ENCODE results near the gene CILP. TPM values are rescaled to one million over a fixed set of nuclear protein-coding genes. Genes with fewer than 3 reads are reported as not detected.
"Not testable (repeated sequence)": the region's sequence is repeated elsewhere in the genome, so short reads cannot be mapped to it uniquely, and the experiment has no call there.

The CILP gene
- total and polyA plus RNA-seq, 8 donors, result 0.76 to 28.7 (median 4.5) TPM

DNA sequence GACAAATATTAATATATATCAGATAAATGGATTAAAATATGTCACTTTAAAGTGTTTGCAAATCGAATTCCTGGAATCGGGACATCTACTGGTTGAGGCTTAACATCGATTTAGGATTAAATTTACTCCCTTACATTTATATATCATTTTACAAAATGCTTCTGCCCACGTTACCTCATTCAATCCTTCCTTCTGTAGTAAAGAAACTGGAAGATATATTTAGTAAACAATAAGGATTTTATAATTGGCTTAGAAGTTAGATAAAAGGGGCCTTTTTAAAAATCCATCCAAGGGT, 27.5 kb downstream of the CILP start:
- Histone ChIP-seq H3K4me1 (peaks cover 14 to 57% (median 33%) of the 10 kb centered on the region in 4 donors), H3K36me3 (peaks cover 4 to 25% (median 22%) of the 10 kb centered on the region in 4 donors), H3K4me3 (peak overlapping the region; percentile 74 to 95 (median 94)), H3K27me3 (no peaks in the 10 kb centered on the region), H3K27ac (peak overlapping the region in 4 of 5 donors; percentile 92 to 97 (median 96)), H3K9me3 (no peaks in the 10 kb centered on the region)
- 0 to 4% (median 3%) methylated on average over 4 of the region's 4 CpGs for WGBS, 5 donors
- intact Hi-C loops (cut with DNase I; ENCODE audit: low total_unique reads), result no loop called here
- DNase-seq, result no peak
- no peak for TF ChIP-seq POLR2AphosphoS5 (IDR thresholded peaks at IDR 0.05)
- no peak for TF ChIP-seq EP300 (IDR thresholded peaks at IDR 0.05)
- no peak for TF ChIP-seq POLR2A (IDR thresholded peaks at IDR 0.05)
- TF ChIP-seq, protein P1, sequence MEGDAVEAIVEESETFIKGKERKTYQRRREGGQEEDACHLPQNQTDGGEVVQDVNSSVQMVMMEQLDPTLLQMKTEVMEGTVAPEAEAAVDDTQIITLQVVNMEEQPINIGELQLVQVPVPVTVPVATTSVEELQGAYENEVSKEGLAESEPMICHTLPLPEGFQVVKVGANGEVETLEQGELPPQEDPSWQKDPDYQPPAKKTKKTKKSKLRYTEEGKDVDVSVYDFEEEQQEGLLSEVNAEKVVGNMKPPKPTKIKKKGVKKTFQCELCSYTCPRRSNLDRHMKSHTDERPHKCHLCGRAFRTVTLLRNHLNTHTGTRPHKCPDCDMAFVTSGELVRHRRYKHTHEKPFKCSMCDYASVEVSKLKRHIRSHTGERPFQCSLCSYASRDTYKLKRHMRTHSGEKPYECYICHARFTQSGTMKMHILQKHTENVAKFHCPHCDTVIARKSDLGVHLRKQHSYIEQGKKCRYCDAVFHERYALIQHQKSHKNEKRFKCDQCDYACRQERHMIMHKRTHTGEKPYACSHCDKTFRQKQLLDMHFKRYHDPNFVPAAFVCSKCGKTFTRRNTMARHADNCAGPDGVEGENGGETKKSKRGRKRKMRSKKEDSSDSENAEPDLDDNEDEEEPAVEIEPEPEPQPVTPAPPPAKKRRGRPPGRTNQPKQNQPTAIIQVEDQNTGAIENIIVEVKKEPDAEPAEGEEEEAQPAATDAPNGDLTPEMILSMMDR (IDR thresholded peaks at IDR 0.05), result no peak

DNA sequence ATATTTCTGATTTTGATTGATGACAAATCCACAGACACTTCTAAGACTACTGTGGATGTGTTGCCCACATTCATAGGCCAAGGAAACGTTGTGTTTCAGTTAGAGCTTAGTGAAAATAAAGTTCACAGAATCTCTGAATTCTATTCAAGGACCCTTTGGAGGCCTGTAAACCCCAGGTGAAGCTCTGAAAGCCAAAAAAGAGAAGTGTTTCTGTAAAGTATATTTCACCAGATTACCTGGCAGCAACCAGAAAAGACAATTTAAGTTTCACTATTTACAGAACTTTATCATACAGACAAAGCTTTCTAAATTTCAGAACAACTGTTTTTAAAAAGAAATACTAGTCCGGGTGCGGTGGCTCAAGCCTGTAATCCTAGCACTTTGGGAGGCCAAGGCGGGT, 28.7 kb downstream of the CILP start:
- TF ChIP-seq POLR2AphosphoS5 (IDR thresholded peaks at IDR 0.05) (no peak), POLR2A (IDR thresholded peaks at IDR 0.05) (no peak), EP300 (IDR thresholded peaks at IDR 0.05) (no peak)
- TF ChIP-seq, protein P1 (IDR thresholded peaks at IDR 0.05), result no peak
- H3K27ac ChIP-seq, result peak overlapping the region in 1 of 5 donors; percentile 97
- no peak for DNase-seq
- H3K36me3 ChIP-seq, result peaks cover 13 to 38% (median 35%) of the 10 kb centered on the region in 4 donors
- intact Hi-C loops (cut with DNase I; ENCODE audit: low total_unique reads), result no loop called here
- H3K27me3 ChIP-seq, result no peaks in the 10 kb centered on the region
- peaks cover 14 to 70% (median 36%) of the 10 kb centered on the region in 4 donors for H3K4me1 ChIP-seq
- H3K9me3 ChIP-seq, result no peaks in the 10 kb centered on the region
- 73 to 78% (median 75%) methylated on average over 4 of the region's 4 CpGs for WGBS, 5 donors
- peak overlapping the region in 3 of 4 donors; percentile 74 to 95 (median 95) for H3K4me3 ChIP-seq

DNA sequence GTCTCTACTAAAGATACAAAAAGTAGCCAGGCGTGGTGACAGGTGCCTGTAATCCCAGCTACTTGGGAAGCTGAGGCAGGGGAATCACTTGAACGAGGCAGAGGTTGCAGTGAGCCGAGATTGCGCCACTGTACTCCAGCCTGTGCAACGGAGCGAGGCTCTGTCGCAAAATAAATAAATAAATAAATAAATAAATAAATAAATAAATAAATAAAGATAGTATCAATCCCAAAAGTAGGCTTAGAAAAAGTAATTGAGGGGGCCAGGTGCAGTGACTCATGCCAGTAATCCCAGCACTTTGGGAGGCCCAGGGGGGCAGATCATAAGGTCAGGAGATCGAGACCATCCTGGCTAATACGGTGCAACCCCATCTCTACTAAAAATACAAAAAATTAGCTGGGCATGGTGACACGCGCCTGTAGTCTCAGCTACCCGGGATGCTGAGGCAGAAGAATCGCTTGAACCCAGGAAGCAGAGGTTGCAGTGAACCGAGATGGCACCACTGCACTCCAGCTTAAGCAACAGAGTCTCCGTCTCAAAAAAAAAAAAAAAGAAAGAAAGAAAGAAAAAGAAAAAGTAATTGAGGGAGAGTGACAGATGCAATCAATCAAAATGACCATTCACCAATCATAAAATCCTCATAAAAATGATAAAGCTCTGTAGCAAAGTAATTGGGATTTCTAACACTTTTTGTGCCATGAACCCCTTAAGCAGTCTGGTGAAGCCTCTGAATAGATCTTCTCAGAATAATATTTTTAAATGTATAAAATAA, 29.5 kb downstream of the CILP start:
- H3K9me3 ChIP-seq; DNase-seq; H3K27me3 ChIP-seq; intact Hi-C loops (cut with DNase I; ENCODE audit: low total_unique reads); H3K27ac ChIP-seq; H3K4me3 ChIP-seq: not testable (repeated sequence)
- peaks cover 19 to 45% (median 42%) of the 10 kb centered on the region in 4 donors for H3K36me3 ChIP-seq
- H3K4me1 ChIP-seq, result peaks cover 14 to 73% (median 36%) of the 10 kb centered on the region in 4 donors
- 89 to 93% (median 91%) methylated on average over 15 of the region's 15 CpGs for WGBS, 5 donors

DNA sequence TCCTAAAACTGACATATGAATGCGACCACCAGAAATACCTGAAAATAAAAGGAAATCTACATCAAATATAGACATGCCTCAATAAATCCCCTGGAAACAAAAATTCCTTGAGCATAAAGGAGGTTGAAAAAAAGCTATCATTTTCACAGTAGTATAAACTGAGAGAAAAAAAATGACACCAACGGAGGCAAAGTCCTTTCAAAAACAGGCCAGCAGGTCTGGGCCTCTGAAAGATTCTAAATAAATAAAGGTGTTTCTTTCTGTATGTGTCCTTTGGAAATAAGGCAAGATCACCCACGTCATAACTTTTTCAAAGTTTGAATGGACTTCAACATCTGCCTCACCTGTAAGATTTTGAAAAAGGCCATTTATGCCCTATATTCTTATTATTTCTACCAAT, 31.1 kb downstream of the CILP start:
- intact Hi-C loops (cut with DNase I; ENCODE audit: low total_unique reads), result no loop called here
- H3K4me1 ChIP-seq, result peaks cover 10 to 68% (median 33%) of the 10 kb centered on the region in 4 donors
- H3K27ac ChIP-seq, result no peak overlapping the region
- no peak overlapping the region for H3K4me3 ChIP-seq
- H3K9me3 ChIP-seq, result no peaks in the 10 kb centered on the region
- TF ChIP-seq, protein P1 (IDR thresholded peaks at IDR 0.05), result no peak
- no peak for TF ChIP-seq EP300 (IDR thresholded peaks at IDR 0.05)
- no peak for TF ChIP-seq POLR2A (IDR thresholded peaks at IDR 0.05)
- TF ChIP-seq POLR2AphosphoS5 (IDR thresholded peaks at IDR 0.05), result no peak
- H3K27me3 ChIP-seq, result no peaks in the 10 kb centered on the region
- WGBS, 5 donors, result 84 to 91% (median 89%) methylated on average over 3 of the region's 3 CpGs
- DNase-seq, result no peak
- H3K36me3 ChIP-seq, result peaks cover 26 to 61% (median 58%) of the 10 kb centered on the region in 4 donors

DNA sequence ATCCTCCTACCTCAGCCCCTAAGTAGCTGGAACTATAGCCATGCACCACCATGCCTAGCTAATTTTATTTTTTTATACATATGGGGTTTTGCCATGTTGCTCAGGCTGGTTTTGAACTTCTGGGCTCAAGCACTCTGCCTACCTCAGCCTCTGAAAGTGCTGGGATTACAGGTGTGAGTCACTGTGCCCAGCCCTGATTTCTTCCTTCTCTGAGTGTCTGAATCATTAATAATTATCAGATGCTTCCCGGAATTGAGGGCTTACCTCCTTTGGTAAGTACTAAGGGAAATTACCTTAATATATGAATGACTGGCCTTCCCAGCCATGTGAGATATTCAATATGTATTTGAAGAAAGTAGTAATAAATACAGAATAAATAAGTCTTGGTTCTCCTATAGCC, 33.4 kb downstream of the CILP start:
- no peak for TF ChIP-seq EP300 (IDR thresholded peaks at IDR 0.05)
- TF ChIP-seq POLR2AphosphoS5 (IDR thresholded peaks at IDR 0.05), result peak in 1 of 3 donors; percentile 62
- TF ChIP-seq, protein P1 (IDR thresholded peaks at IDR 0.05), result no peak
- no peaks in the 10 kb centered on the region for H3K9me3 ChIP-seq
- no peaks in the 10 kb centered on the region for H3K27me3 ChIP-seq
- 26 to 48% (median 37%) methylated on average over 1 of the region's 1 CpG for WGBS, 5 donors
- H3K27ac ChIP-seq, result peak overlapping the region in 2 of 5 donors; percentile 4 to 58
- intact Hi-C loops (cut with DNase I; ENCODE audit: low total_unique reads), result no loop called here
- H3K4me1 ChIP-seq, result peaks cover 6 to 59% (median 33%) of the 10 kb centered on the region in 4 donors
- peaks cover 32 to 83% (median 80%) of the 10 kb centered on the region in 4 donors for H3K36me3 ChIP-seq
- DNase-seq, result no peak
- H3K4me3 ChIP-seq, result no peak overlapping the region

Data from stomach (tissue), 9 donors.